Activated B cell treated with CpG ODN at 0.5 μM for 24 hours (primary cell): ENCODE results near the gene TMEM184B. TPM values are rescaled to one million over a fixed set of nuclear protein-coding genes. Genes with fewer than 3 reads are reported as not detected.

ENCODE experiments used
- ATAC-seq: fragments of 200-7000 bp; cut with Tn5 transposase; one replicate; pipeline ENCODE4 v1.10.0; 2021; ENCODE audit warnings: low read depth, mild to moderate bottlenecking, moderate library complexity
- CTCF ChIA-PET: fragments of 350-600 bp; sonication (Branson Sonifier 250); formaldehyde crosslinking; loops from one replicate; lab custom pipeline; 2021; ENCODE audit warnings: antibody characterized with exemption; lab: Charles Lee
- POLR2A ChIA-PET: fragments of 350-600 bp; sonication (Branson Sonifier 250); formaldehyde crosslinking; loops from one replicate; lab custom pipeline; 2021; ENCODE audit warnings: antibody characterized with exemption; lab: Charles Lee
- DNase-seq: peaks from one replicate; pipeline ENCODE4 v3.0.0; 2022
- H3K27ac Mint-ChIP-seq: one replicate; pipeline ENCODE4 v1.8.0; 2020; ENCODE audit warnings: mixed read lengths
- H3K27me3 Mint-ChIP-seq: one replicate; pipeline ENCODE4 v1.8.0; 2021; ENCODE audit warnings: mixed read lengths
- H3K36me3 Mint-ChIP-seq: one replicate; pipeline ENCODE4 v1.8.0; 2021; ENCODE audit warnings: low read depth, mixed read lengths
- H3K4me1 Mint-ChIP-seq: one replicate; pipeline ENCODE4 v1.8.0; 2021; ENCODE audit warnings: mixed read lengths
- H3K4me3 Mint-ChIP-seq: one replicate; pipeline ENCODE4 v1.8.0; 2020; ENCODE audit warnings: mild to moderate bottlenecking, mixed read lengths
- H3K9me3 Mint-ChIP-seq: one replicate; pipeline ENCODE4 v1.8.0; 2020; ENCODE audit warnings: mixed read lengths
- CTCF ChIP-seq: fragments of 200-600 bp; IDR thresholded peaks from one replicate; pipeline ENCODE4 v1.8.0; 2022; ENCODE audit warnings: antibody characterized with exemption, mild to moderate bottlenecking
- intact Hi-C: fragments of 100-400 bp; cut with micrococcal nuclease; formaldehyde crosslinking; loops from one replicate; pipeline ENCODE4 v1.15.1; 2024
- total RNA-seq: library from RNA; stranded (reverse); gene quantifications from 2 replicates; pipeline ENCODE4 v1.2.3, GENCODE V29; 2022

The TMEM184B gene
- total RNA-seq, 1 donor from 2014 or later = 24.0 TPM

GRCh38 chr22:38226853-38227649 is 45.8 kb downstream of the TMEM184B start:
- intact Hi-C loops = no loop called here
- no peaks in the 10 kb centered on the region for H3K9me3 Mint-ChIP-seq
- no peak overlapping the region for H3K27ac Mint-ChIP-seq
- CTCF ChIA-PET = no interaction called here
- H3K27me3 Mint-ChIP-seq = no peaks in the 10 kb centered on the region
- no peaks in the 10 kb centered on the region for H3K4me1 Mint-ChIP-seq
- peaks cover 25% of the 10 kb centered on the region for H3K36me3 Mint-ChIP-seq
- POLR2A ChIA-PET = interaction anchor here (0.6 kb wide), 1 partner anchor 21 kb away, joined by 4 read pairs; no protein-coding TSS in a partner anchor
- no peak overlapping the region for H3K4me3 Mint-ChIP-seq
- no peak for DNase-seq
- TF ChIP-seq CTCF = no peak
- no peak for ATAC-seq

GRCh38 chr22:38223289-38223960 is 49.4 kb downstream of the TMEM184B start:
- Mint-ChIP-seq H3K4me3 (no peak overlapping the region), H3K27me3 (no peaks in the 10 kb centered on the region), H3K4me1 (peaks cover 2% of the 10 kb centered on the region), H3K9me3 (no peaks in the 10 kb centered on the region), H3K36me3 (peaks cover 15% of the 10 kb centered on the region), H3K27ac (no peak overlapping the region)
- intact Hi-C loops = loop anchor here (1.0 kb wide), 1 partner anchor 130 kb away; no protein-coding TSS in a partner anchor
- ChIA-PET CTCF (interaction anchor here (1.2 kb wide), 1 partner anchor 108 kb away, joined by 3 read pairs; no protein-coding TSS in a partner anchor), POLR2A (no interaction called here)
- ATAC-seq (no peak), DNase-seq (no peak)
- TF ChIP-seq CTCF = no peak

GRCh38 chr22:38222797-38223119 is 50.1 kb downstream of the TMEM184B start:
- POLR2A ChIA-PET = no interaction called here
- Mint-ChIP-seq H3K9me3 (no peaks in the 10 kb centered on the region), H3K4me1 (peaks cover 5% of the 10 kb centered on the region), H3K27ac (no peak overlapping the region), H3K4me3 (no peak overlapping the region), H3K36me3 (peaks cover 15% of the 10 kb centered on the region), H3K27me3 (no peaks in the 10 kb centered on the region)
- intact Hi-C loops = loop anchor here (1.0 kb wide), 1 partner anchor 131 kb away; no protein-coding TSS in a partner anchor
- CTCF ChIA-PET = interaction anchor here (0.9 kb wide), 1 partner anchor 111 kb away, joined by 3 read pairs; no protein-coding TSS in a partner anchor
- DNase-seq (no peak), ATAC-seq (no peak)
- TF ChIP-seq CTCF = no peak

GRCh38 chr22:38221908-38222796 is 50.7 kb downstream of the TMEM184B start:
- intact Hi-C loops = no loop called here
- DNase-seq (no peak), ATAC-seq (no peak)
- Mint-ChIP-seq H3K27ac (no peak overlapping the region), H3K4me3 (no peak overlapping the region), H3K4me1 (peaks cover 5% of the 10 kb centered on the region), H3K9me3 (no peaks in the 10 kb centered on the region), H3K36me3 (peaks cover 15% of the 10 kb centered on the region), H3K27me3 (no peaks in the 10 kb centered on the region)
- ChIA-PET CTCF (interaction anchor here (0.9 kb wide), 1 partner anchor 111 kb away, joined by 3 read pairs; no protein-coding TSS in a partner anchor), POLR2A (no interaction called here)
- TF ChIP-seq CTCF = no peak
